Measurements from ENCODE around the gene PRKAR1A.

GRCh38 chr17:68596411-68596945 lies 84.2 kb downstream of the PRKAR1A start:
- TF ChIP-seq EZH2phosphoT487 (IDR thresholded peaks at IDR 0.05; ENCODE audit: borderline replicate concordance, low read length): no peak
- TF ChIP-seq, protein P1, sequence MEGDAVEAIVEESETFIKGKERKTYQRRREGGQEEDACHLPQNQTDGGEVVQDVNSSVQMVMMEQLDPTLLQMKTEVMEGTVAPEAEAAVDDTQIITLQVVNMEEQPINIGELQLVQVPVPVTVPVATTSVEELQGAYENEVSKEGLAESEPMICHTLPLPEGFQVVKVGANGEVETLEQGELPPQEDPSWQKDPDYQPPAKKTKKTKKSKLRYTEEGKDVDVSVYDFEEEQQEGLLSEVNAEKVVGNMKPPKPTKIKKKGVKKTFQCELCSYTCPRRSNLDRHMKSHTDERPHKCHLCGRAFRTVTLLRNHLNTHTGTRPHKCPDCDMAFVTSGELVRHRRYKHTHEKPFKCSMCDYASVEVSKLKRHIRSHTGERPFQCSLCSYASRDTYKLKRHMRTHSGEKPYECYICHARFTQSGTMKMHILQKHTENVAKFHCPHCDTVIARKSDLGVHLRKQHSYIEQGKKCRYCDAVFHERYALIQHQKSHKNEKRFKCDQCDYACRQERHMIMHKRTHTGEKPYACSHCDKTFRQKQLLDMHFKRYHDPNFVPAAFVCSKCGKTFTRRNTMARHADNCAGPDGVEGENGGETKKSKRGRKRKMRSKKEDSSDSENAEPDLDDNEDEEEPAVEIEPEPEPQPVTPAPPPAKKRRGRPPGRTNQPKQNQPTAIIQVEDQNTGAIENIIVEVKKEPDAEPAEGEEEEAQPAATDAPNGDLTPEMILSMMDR (IDR thresholded peaks at IDR 0.05; ENCODE audit: low read depth, low read length, poor library complexity, severe bottlenecking): no peak

All from DOHH2 (cell line).